GM06990 (cell line): ENCODE results near the gene CTXND2.

Experiments used
- DNase-seq: peaks from one replicate; pipeline ENCODE4 v3.0.0-alpha.2; 2011; ENCODE audit not compliant: insufficient read length; ENCODE audit errors: extremely low read depth
- H3K27me3 ChIP-seq: replicated peaks from 2 replicates; pipeline ENCODE4 v1.6.0; 2011; ENCODE audit warnings: low read length; ENCODE audit not compliant: control insufficient read depth, insufficient read depth
- H3K36me3 ChIP-seq: 2 replicates; pipeline ENCODE4 v1.5.1; 2011; ENCODE audit warnings: low read length; ENCODE audit not compliant: control insufficient read depth, insufficient read depth
- H3K4me3 ChIP-seq: replicated peaks from 2 replicates; pipeline ENCODE4 v1.5.1; 2011; ENCODE audit warnings: low read depth, mild to moderate bottlenecking, control low read depth, low read length
- CTCF ChIP-seq: IDR thresholded peaks from 2 replicates; pipeline ENCODE4 v1.5.1; 2011; ENCODE audit warnings: low read length, control low read depth, mild to moderate bottlenecking, inconsistent platforms; ENCODE audit not compliant: insufficient read depth, poor library complexity, severe bottlenecking

CTXND2 gene

GRCh38 chr1:150931773-150932172 is 44.8 kb downstream of the CTXND2 start:
- no peak for TF ChIP-seq CTCF
- no peak overlapping the region for H3K4me3 ChIP-seq
- H3K36me3 ChIP-seq = peaks cover 2% of the 10 kb centered on the region
- H3K27me3 ChIP-seq = no peaks in the 10 kb centered on the region
- DNase-seq = no peak

DNA sequence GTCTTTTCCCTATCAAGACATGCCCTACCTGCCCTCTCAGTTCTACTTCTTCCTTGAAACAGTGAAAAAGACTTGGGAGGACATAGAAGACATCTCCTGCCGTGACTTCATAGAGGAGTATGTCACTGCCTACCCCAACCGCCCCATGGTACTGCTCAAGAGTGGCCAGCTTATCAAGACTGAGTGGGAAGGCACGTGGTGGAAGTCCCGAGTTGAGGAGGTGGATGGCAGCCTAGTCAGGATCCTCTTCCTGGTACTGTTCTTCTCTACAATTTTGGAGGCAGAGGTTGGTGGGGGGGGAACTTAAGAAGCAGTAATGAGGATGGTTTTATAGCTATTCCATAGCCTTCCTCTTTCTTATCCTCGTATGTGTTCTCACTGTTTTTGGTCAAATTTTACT is 57.9 kb downstream of the CTXND2 start:
- Histone ChIP-seq H3K27me3 (no peaks in the 10 kb centered on the region), H3K4me3 (no peak overlapping the region), H3K36me3 (peaks cover 22% of the 10 kb centered on the region)
- TF ChIP-seq CTCF = no peak
- no peak for DNase-seq

GRCh38 chr1:150954708-150955107 is 67.8 kb downstream of the CTXND2 start:
- Histone ChIP-seq H3K27me3 (no peaks in the 10 kb centered on the region), H3K36me3 (peaks cover 16% of the 10 kb centered on the region), H3K4me3 (no peak overlapping the region)
- TF ChIP-seq CTCF = no peak
- DNase-seq = no peak

- DNase-seq = no peak
- no peak overlapping the region for H3K4me3 ChIP-seq
- H3K27me3 ChIP-seq = no peaks in the 10 kb centered on the region
- H3K36me3 ChIP-seq = peaks cover 14% of the 10 kb centered on the region
- no peak for TF ChIP-seq CTCF
Measured at GRCh38 chr1:150955280-150955679, 68.3 kb downstream of the CTXND2 start.

- TF ChIP-seq CTCF = no peak
- no peak for DNase-seq
- H3K36me3 ChIP-seq = peaks cover 11% of the 10 kb centered on the region
- H3K4me3 ChIP-seq = no peak overlapping the region
- H3K27me3 ChIP-seq = no peaks in the 10 kb centered on the region
Measured at GRCh38 chr1:150957666-150958065, 70.7 kb downstream of the CTXND2 start.

DNA sequence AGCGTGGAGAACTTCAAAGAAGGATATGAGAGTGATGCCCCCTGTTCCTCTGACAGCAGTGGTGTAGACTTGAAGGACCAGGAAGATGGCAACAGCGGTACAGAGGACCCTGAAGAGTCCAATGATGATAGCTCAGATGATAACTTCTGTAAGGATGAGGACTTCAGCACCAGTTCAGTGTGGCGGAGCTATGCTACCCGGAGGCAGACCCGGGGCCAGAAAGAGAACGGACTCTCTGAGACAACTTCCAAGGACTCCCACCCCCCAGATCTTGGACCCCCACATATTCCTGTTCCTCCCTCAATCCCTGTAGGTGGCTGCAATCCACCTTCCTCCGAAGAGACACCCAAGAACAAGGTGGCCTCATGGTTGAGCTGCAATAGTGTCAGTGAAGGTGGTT is 73.7 kb downstream of the CTXND2 start:
- DNase-seq = no peak
- no peak for TF ChIP-seq CTCF
- Histone ChIP-seq H3K27me3 (no peaks in the 10 kb centered on the region), H3K4me3 (no peak overlapping the region), H3K36me3 (peaks cover 25% of the 10 kb centered on the region)
